Karpas-422 (cell line): Measurements from ENCODE around the gene FCER1G. TPM values are rescaled to one million over a fixed set of nuclear protein-coding genes. Genes with fewer than 3 reads are reported as not detected.

Experiments
- DNase-seq: peaks from one replicate; pipeline ENCODE4 v3.0.0-alpha.2; 2015
- H2AFZ ChIP-seq: fragments of 200-600 bp; sonication (generic); 2 replicates; pipeline ENCODE4 v1.6.1; 2014; ENCODE audit warnings: antibody characterized with exemption, low read length, mixed read lengths
- H3K27ac ChIP-seq: fragments of 200-600 bp; sonication (generic); 2 replicates; pipeline ENCODE4 v1.5.1; 2014; ENCODE audit warnings: mild to moderate bottlenecking, low read length, moderate library complexity
- H3K27me3 ChIP-seq: fragments of 200-600 bp; sonication (generic); 2 replicates; pipeline ENCODE4 v1.6.1; 2014; ENCODE audit warnings: low read length, mixed read lengths
- H3K36me3 ChIP-seq: fragments of 200-600 bp; sonication (generic); 2 replicates; pipeline ENCODE4 v1.6.1; 2014; ENCODE audit warnings: low read length, mixed read lengths; ENCODE audit not compliant: insufficient read depth
- H3K4me1 ChIP-seq: fragments of 200-600 bp; sonication (generic); 2 replicates; pipeline ENCODE4 v1.6.1; 2014; ENCODE audit warnings: mild to moderate bottlenecking, low read length, mixed read lengths
- H3K4me2 ChIP-seq: fragments of 200-600 bp; sonication (generic); 2 replicates; pipeline ENCODE4 v1.6.1; 2014; ENCODE audit warnings: low read length, low read depth, mild to moderate bottlenecking; ENCODE audit not compliant: poor library complexity, severe bottlenecking
- H3K4me3 ChIP-seq: fragments of 200-600 bp; sonication (generic); 2 replicates; pipeline ENCODE4 v1.5.1; 2014; ENCODE audit warnings: mild to moderate bottlenecking, antibody characterized with exemption, low read length, mixed read lengths
- H3K79me2 ChIP-seq: fragments of 200-600 bp; sonication (generic); 2 replicates; pipeline ENCODE4 v1.6.1; 2014; ENCODE audit warnings: mild to moderate bottlenecking, low read length, mixed read lengths
- H3K9ac ChIP-seq: fragments of 200-600 bp; sonication (generic); 2 replicates; pipeline ENCODE4 v1.6.0; 2014; ENCODE audit warnings: low read length
- H3K9me2 ChIP-seq: fragments of 200-600 bp; sonication (generic), shearing (Covaris generic); replicated peaks from 2 replicates; pipeline ENCODE4 v1.6.0; 2014; ENCODE audit warnings: mild to moderate bottlenecking, low read length, moderate library complexity; ENCODE audit not compliant: insufficient read depth
- H3K9me3 ChIP-seq: fragments of 300-700, 200-600 bp; sonication (generic); 2 replicates; pipeline ENCODE4 v1.6.1; 2014; ENCODE audit warnings: low read length, mixed read lengths
- H4K20me1 ChIP-seq: fragments of 200-600 bp; sonication (generic); 2 replicates; pipeline ENCODE4 v1.6.1; 2014; ENCODE audit warnings: mild to moderate bottlenecking, antibody characterized with exemption, low read length, low read depth; ENCODE audit not compliant: insufficient read depth
- total RNA-seq: library from RNA; depleted of rRNA; stranded (reverse); fragments of >200 nt; shearing (Covaris generic); gene quantifications from 2 replicates; pipeline ENCODE4 v1.2.3, GENCODE V29; 2014; ENCODE audit warnings: low replicate concordance

The FCER1G gene
- total RNA-seq, 1 experiment from 2014 or later = not detected

DNA sequence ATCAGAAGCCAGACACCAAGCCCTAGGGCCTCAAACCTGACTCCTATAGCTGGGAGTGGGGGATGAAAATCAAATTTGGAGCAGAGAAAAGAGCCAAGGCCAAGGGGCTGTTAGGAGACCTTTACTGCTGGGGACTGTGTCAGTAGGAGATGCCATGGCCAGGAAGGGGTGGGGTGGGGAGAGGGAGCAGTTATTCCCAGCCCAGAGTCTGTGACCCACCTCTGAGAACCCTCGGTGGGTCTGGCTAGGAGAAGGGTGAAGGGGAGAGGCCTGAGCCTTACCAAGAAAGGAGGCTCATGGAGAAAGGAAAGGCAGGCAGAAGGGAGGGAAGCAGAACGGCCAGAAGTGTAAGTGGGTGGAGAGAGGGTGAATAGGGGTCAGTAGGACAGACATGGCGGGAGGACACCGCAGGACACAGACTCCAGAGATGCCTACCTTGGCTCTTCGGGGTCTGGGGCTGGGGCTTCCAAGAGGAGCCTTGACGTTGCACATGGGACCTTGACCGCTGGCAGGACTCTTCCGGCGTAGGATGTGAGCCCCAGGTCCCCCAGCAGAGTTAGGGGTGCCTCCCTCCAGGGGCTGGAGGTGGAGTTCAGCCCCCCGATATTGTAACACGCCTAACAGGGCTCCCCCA, 17.4 kb upstream of the FCER1G start:
- Histone ChIP-seq H3K27ac (no peak overlapping the region), H3K36me3 (no peaks in the 10 kb centered on the region), H3K9me3 (no peaks in the 10 kb centered on the region), H2AFZ (no peak overlapping the region), H3K4me2 (no peak overlapping the region), H3K27me3 (no peaks in the 10 kb centered on the region), H3K9me2 (no peaks in the 10 kb centered on the region), H3K4me1 (peaks cover 24% of the 10 kb centered on the region), H3K79me2 (peaks cover 4% of the 10 kb centered on the region), H3K4me3 (no peak overlapping the region), H3K9ac (no peak overlapping the region), H4K20me1 (no peaks in the 10 kb centered on the region)
- DNase-seq = no peak

DNA sequence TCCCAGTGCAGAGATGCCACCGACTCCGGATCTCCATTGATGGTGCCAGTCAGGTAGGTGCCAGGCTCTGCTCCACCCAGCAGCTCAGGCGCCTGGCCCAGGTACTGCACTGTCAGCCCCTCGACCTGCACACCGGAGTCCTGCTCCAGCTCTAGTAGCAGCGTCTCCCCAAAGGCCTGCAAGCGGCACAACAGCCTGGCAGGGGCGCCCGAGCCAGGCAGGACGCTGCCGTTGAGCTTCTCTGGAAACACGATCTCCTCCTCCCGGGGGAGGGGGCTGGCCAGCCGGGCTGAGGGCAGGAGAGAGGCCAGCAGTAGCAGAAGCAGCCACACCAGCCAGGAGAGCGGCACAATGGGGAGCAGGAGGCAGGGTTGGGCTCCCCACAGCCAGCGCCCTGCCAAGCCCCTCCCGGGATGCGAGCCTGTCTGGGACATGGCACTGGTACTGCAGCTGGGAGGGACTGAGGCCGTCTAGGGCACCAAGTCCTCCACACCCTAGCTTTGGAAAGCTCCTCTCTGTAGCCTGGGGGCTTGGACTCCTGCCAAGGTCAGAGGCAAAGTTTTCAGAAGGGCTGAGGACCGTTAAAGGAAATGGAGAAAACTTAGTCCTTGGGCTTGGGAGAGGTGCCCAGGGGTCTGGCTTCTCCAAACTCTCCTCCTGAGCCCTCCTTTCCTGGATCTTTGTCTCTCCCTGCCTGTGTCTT, 16.8 kb upstream of the FCER1G start:
- no peaks in the 10 kb centered on the region for H3K27me3 ChIP-seq
- H4K20me1 ChIP-seq = no peaks in the 10 kb centered on the region
- H3K9ac ChIP-seq = no peak overlapping the region
- no peak overlapping the region for H2AFZ ChIP-seq
- peaks cover 10% of the 10 kb centered on the region for H3K79me2 ChIP-seq
- no peaks in the 10 kb centered on the region for H3K9me2 ChIP-seq
- no peak overlapping the region for H3K27ac ChIP-seq
- H3K36me3 ChIP-seq = no peaks in the 10 kb centered on the region
- H3K4me3 ChIP-seq = no peak overlapping the region
- no peak overlapping the region for H3K4me2 ChIP-seq
- DNase-seq = no peak
- no peaks in the 10 kb centered on the region for H3K9me3 ChIP-seq
- H3K4me1 ChIP-seq = peaks cover 29% of the 10 kb centered on the region

DNA sequence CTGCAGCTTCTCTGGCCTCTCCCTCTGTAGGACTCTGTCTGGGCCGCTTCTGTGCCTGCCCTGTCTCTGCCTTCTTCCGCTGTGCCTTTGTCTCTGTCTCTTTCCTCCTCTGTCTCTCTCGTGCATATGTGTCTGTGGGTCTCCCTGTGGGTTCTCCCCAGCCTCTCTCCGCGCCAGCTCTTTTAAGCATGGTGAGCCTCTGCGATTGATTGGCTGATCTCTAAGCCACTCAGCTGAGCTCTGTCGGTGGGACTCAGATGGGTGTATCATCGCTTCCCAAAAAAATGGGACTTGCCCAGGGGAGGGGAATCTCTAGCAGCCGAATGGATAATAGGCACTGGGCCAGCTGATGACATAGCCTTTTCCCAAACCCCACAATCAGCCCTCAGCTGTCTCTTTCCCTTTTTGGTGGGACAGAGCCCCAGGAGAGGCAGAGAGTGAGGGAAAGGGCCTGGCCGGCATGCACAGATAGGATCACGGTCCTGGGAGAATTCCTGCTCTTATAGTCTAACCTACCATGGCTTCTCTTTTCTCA, 16.1 kb upstream of the FCER1G start, which contains the start of gene ADAMTS4:
Gene ADAMTS4, minus strand, starts transcription at position 158 of the 535 bp plus-strand sequence. CDS start 427 bp downstream, outside the sequence.
- H3K9me3 ChIP-seq = no peaks in the 10 kb centered on the region
- H3K4me3 ChIP-seq = no peak within 1 kb of the TSS
- no peaks in the 10 kb centered on the region for H3K27me3 ChIP-seq
- H3K36me3 ChIP-seq = peaks cover 3% of the 10 kb centered on the region; the same call in 1 of the 2 replicates
- H2AFZ ChIP-seq = no peak within 1 kb of the TSS
- no peak within 1 kb of the TSS for H3K27ac ChIP-seq
- peaks cover 17% of the 10 kb centered on the region for H3K79me2 ChIP-seq
- H3K9me2 ChIP-seq = no peaks in the 10 kb centered on the region
- DNase-seq = no peak
- peaks cover 35% of the 10 kb centered on the region for H3K4me1 ChIP-seq
- no peak within 1 kb of the TSS for H3K4me2 ChIP-seq
- no peak within 1 kb of the TSS for H3K9ac ChIP-seq
- no peaks in the 10 kb centered on the region for H4K20me1 ChIP-seq

DNA sequence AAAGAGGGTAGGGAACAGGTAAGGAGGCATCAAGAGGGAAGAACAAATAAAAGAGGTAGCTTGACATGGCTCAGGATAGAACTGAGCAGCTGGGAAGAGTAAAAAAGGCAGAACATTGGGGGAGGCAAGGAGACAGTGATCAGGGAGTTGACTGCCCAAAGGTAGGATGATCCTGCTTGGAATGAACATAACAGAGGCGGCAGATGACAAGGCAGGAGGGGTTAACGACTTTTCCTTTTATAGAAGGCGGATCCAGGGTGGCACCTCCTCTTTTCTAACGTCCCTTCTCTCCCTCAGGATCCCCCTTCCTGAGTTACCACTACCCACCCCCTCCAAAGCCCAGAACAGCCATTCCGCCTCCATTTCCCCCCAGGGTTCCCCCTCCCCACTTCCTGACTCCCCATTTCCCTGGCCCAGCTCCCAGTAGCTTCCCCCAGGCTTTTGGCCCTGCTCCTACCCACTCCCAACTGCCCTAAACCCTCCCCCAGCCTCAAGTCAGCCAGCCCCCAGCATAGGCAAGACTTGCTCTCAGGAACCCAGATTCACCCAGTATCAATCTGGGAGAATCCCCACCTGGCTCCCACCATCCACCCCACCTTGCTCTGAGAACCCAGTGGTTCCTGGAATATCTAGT, 15.5 kb upstream of the FCER1G start:
- H4K20me1 ChIP-seq = no peaks in the 10 kb centered on the region
- peaks cover 39% of the 10 kb centered on the region for H3K4me1 ChIP-seq
- no peaks in the 10 kb centered on the region for H3K9me3 ChIP-seq
- no peaks in the 10 kb centered on the region for H3K27me3 ChIP-seq
- H2AFZ ChIP-seq = no peak overlapping the region
- no peak overlapping the region for H3K4me2 ChIP-seq
- no peak overlapping the region for H3K4me3 ChIP-seq
- peaks cover 10% of the 10 kb centered on the region for H3K36me3 ChIP-seq
- H3K79me2 ChIP-seq = peaks cover 22% of the 10 kb centered on the region
- H3K9ac ChIP-seq = no peak overlapping the region
- no peak for DNase-seq
- H3K27ac ChIP-seq = no peak overlapping the region
- H3K9me2 ChIP-seq = no peaks in the 10 kb centered on the region

DNA sequence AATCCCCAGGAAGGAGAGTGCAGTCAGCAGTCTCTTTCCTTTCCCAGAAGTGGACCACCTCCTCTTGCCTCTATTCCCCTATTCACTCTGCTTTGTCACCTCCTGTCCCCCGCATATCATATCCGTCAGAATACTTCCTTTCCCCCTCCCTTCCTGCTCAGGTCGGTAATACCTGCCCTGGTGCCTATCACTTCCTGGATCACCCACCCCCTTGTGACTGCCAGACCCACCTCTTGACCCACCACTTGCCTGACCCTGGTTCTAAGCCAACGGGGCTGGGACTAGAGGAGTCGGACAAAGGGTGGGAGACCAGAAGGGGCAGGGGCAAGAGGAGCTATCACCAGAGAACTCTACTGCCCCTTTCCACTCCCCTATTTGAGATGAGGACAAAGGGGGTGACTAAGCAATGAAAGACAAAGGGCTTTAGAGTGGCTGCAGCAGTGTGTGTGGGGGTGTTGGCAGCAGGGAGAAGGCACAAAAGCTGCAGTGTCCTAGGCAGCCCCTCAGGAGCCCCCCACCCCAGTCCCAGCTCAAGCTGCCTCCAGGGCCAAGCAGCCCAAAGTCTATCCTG, 14.6 kb upstream of the FCER1G start:
- Histone ChIP-seq H3K79me2 (peaks cover 28% of the 10 kb centered on the region), H3K4me1 (peaks cover 30% of the 10 kb centered on the region), H4K20me1 (no peaks in the 10 kb centered on the region)

DNA sequence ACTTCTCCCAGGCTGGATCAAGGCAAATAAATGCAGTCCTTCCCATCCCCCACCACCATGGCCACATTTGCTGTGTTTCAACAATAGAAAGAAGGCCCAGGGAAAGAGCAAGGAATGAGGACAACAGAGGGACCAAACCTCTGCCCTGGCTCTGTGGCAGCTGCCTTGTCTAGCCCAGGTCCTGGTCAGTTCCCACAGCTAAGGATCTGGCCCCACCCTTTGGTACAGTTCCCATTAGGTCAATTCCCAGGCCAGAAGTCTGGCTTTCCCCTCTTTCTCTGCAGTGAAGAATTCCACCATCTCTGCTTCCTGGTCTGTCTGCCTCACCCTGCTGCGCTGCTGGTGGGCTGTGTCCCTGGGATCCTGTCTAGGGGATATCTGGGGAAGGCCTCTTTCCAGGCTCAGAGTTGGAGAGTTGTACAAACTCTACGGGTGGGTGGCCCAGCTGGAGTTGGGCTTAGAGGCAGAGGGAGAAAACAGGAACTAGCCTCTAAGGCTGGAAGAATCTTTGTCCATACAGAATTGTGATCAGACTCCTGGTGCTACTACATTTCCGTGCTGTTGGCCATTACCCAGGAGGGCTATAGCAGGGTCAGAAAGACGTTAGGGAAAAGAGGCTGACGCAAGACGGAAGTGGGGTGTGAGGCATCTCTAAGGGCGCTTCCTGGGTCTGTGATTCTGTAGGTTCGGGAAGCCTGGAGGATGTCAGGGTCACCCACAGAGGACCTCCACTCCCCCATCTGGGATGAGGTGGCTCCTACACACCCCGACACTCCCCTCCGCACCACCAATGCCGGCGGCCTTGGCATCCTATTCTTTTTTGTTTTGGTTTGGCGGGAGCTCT, 13.9 kb upstream of the FCER1G start:
- Histone ChIP-seq H3K27ac (no peak overlapping the region), H3K4me1 (peaks cover 27% of the 10 kb centered on the region), H3K4me3 (peak overlapping the region; percentile 88)

More for the DNA sequence above, 14.6 kb upstream of the FCER1G start:
- Histone ChIP-seq H3K36me3 (peaks cover 10% of the 10 kb centered on the region), H3K4me2 (no peak overlapping the region), H2AFZ (no peak overlapping the region), H3K4me3 (no peak overlapping the region), H3K9me3 (no peaks in the 10 kb centered on the region), H3K27me3 (no peaks in the 10 kb centered on the region), H3K9ac (no peak overlapping the region), H3K9me2 (no peaks in the 10 kb centered on the region), H3K27ac (no peak overlapping the region)
- DNase-seq = no peak

DNA sequence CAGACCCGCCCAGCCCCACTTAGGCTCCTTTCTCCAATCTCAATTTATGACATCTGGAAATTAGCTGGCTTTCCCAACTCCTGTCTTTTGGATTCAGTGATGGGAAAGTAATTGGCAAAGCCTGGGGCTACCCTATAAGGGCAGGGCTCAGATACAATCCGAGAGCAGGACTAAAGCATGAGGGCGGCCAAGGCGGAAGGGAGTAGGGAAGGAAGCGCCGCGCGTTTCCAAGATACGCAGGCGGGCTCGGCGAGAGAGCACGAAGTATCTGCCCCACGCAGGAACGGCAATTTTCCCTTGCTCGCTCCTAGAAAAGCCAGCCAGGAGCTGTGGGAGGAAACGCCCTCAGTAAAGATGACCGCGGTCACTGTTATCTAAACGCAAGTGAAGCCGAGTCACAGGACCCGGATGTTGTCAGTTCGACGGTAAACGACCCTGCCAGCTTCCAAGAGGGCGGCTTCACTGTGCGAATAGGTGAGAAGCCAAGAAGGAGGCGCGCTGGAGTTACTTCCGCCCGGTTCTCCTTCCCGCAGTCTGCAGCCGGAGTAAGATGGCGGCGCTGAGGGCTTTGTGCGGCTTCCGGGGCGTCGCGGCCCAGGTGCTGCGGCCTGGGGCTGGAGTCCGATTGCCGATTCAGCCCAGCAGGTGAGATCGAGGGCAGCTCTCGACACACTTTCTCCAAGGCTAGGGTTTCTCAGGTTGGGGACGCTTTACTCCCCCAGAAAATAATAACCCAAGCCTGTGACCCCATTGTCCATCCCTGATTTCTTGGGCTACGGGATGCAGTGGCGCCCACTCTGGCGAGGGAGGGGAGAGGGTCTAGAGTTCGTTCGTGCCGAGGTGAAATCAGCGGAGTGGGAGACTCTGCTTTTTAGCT, 13.0 kb upstream of the FCER1G start, which contains the start of gene NDUFS2:
Gene NDUFS2, plus strand, starts transcription at position 532 of the 877 bp plus-strand sequence. Its CDS starts 19 bp downstream, at position 551.
- Histone ChIP-seq H2AFZ (peak within 1 kb of the TSS; percentile 90), H3K9me3 (no peaks in the 10 kb centered on the region), H3K4me1 (peaks cover 27% of the 10 kb centered on the region), H3K27me3 (no peaks in the 10 kb centered on the region), H3K9me2 (no peaks in the 10 kb centered on the region), H3K9ac (peak within 1 kb of the TSS; percentile 94), H3K79me2 (peaks cover 28% of the 10 kb centered on the region), H3K36me3 (peaks cover 19% of the 10 kb centered on the region), H3K27ac (peak within 1 kb of the TSS; percentile 62), H4K20me1 (no peaks in the 10 kb centered on the region), H3K4me3 (peak within 1 kb of the TSS; percentile 88), H3K4me2 (peak within 1 kb of the TSS; percentile 86)
- DNase-seq = peak; percentile 99

More for the DNA sequence above, 13.9 kb upstream of the FCER1G start:
- H3K9me2 ChIP-seq = no peaks in the 10 kb centered on the region
- H3K9ac ChIP-seq = peak overlapping the region; percentile 74
- H4K20me1 ChIP-seq = no peaks in the 10 kb centered on the region
- H3K79me2 ChIP-seq = peaks cover 28% of the 10 kb centered on the region
- H3K27me3 ChIP-seq = no peaks in the 10 kb centered on the region
- no peak for DNase-seq
- H2AFZ ChIP-seq = peak overlapping the region; percentile 67; the same call in 1 of the 2 replicates
- H3K4me2 ChIP-seq = peak overlapping the region; percentile 86
- H3K9me3 ChIP-seq = no peaks in the 10 kb centered on the region
- peaks cover 10% of the 10 kb centered on the region for H3K36me3 ChIP-seq
